GM21576 (cell line): ENCODE results near the gene NCOA1.

Source experiments
- ATAC-seq: cut with Tn5 transposase; IDR thresholded peaks from one replicate; pipeline ENCODE4 v1.9.1; 2021; ENCODE audit warnings: mild to moderate bottlenecking, moderate library complexity; ENCODE audit not compliant: unreplicated experiment

NCOA1 gene

GRCh38 chr2:24621779-24622538 lies 130.9 kb downstream of the NCOA1 start:
- no peak for ATAC-seq

- ATAC-seq: no peak
These were observed 132.5 kb downstream of the NCOA1 start for GRCh38 chr2:24623535-24623934.

DNA sequence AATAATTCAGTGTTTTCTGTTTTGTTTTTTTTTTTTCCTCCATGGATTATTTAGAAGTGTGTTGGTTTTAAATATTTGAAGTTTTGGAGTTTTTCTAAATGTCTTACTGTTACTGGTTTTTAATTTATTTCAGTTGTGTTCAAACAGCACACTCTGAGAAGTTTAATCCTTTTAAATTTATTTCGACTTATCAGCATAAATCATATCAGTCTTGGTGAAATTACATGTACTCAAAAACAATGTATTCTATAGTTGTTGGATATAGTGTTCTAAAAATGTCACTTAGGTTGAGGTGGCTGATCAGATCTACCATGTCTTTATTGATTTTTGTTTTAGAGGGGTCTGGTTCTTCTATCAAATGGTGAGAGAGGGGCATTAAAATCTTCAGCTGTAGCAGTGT lies 134.7 kb downstream of the NCOA1 start:
- ATAC-seq: no peak

DNA sequence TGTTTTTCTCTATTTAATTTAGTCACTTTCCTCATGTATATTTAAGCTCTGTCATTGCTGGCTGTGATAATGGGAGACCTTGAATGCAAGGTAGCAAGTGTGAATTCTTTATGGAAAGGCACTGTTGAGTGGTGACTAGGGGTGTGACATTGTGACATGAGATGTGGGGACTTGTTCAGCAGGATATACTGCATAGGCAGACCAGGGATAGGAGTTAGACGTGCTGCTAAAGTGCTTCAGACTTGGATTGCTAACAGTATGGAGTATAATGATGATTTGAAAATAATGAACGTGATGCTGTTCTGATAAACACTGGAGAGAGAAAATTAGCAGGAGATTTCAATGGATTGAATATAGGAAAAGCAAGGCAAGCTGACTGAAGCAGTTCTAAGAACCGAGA lies 135.1 kb downstream of the NCOA1 start:
- ATAC-seq: no peak

GRCh38 chr2:24628746-24629145 lies 137.7 kb downstream of the NCOA1 start:
- no peak for ATAC-seq

GRCh38 chr2:24632172-24632571 lies 141.1 kb downstream of the NCOA1 start:
- ATAC-seq: no peak

GRCh38 chr2:24635181-24635580 lies 144.1 kb downstream of the NCOA1 start:
- ATAC-seq: no peak

DNA sequence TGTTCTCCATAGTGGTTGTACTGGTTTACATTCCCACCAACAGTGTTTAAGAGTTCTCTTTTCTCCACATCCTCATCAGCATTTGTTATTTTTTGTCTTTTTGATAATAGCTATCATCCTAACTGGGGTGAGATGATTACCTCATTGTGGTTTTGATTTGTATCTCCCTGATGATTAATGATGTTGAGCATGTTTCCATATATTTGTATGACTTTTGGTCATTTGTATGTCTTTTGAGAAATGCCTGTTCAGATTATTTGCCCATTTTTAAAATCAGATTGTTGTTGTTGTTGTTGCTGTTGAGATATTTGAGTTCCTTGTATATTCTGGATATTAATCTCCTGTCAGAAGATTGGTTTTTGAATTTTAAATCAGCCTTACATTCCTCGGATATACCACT lies 147.5 kb downstream of the NCOA1 start:
- ATAC-seq: no peak

- ATAC-seq: no peak
These were observed 151.3 kb downstream of the NCOA1 start for GRCh38 chr2:24642351-24642750.

- no peak for ATAC-seq
These were observed 152.0 kb downstream of the NCOA1 start for GRCh38 chr2:24643051-24643450.

- no peak for ATAC-seq
These were observed 153.0 kb downstream of the NCOA1 start for GRCh38 chr2:24644032-24644431.

GRCh38 chr2:24650997-24651642 lies 160.1 kb downstream of the NCOA1 start:
- no peak for ATAC-seq

GRCh38 chr2:24651643-24652003 lies 160.6 kb downstream of the NCOA1 start:
- ATAC-seq: no peak

GRCh38 chr2:24652265-24653182 lies 161.5 kb downstream of the NCOA1 start:
- ATAC-seq: no peak

GRCh38 chr2:24657818-24658217 lies 166.8 kb downstream of the NCOA1 start:
- ATAC-seq: no peak

DNA sequence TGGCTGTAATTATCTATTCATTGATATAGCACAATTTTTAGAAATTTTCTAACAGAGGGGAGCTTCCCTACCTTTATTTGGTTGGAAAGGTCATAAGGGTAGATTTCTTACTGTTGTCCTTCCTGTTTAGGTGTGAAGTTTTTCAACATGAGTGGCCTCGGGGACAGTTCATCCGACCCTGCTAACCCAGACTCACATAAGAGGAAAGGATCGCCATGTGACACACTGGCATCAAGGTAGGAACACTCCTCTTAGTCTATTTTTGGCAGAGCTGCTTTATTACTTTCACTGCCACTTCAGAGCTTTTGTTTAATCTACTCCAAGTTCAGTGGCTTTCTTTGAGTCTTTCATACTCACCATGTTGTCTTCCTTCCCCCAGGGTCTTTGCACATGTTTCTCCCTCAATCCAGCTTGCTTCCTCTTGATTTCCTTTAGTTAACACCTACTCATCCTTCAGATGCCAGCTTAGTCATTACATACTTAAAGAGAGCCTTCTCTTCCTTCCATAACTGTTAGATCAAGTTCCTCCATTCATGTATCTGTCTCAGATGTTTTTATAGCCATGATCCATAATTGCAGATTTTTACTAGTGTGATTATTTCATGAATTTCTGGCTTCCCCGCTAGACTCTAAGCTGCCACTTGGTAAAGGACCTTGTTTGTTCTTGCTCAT lies 167.6 kb downstream of the NCOA1 start:
- no peak for ATAC-seq

GRCh38 chr2:24659862-24660261 lies 168.8 kb downstream of the NCOA1 start:
- ATAC-seq: no peak

DNA sequence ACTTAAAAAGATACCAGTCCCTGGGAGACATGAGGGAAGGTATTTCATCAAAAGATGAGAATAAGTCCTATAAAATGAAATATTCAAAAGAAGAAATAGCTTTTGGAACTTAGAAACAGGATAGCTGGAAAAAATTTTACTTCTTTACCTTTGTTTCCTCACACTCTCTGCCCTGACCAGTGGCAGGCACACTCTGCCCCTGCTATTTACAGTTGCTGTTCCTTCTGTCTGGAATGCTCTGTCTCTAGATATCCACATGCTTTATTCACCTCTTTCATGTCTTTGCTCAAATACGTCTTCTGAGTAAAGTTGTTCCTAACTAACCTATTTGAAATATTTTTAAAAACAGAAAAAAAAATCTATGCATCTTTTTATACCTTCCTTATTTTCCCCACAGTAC lies 176.5 kb downstream of the NCOA1 start:
- no peak for ATAC-seq

DNA sequence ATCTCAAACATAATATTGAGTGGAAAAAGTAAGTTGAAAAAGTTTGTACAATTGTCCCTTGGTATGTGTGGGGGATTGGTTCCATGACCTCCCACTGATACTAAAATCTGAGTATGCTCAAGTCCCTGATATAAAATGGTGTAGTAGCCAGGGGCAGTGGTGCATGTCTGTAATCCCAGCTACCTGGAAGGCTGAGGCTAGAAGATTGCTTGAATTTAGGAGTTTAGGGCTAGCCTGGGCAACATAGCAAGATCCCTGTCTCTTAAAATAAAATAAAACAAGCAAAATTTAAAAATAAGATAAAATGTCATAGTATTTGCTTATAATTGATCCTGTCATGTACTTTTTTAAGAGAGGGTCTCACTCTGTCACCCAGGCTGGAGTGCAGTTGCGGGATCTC lies 180.2 kb downstream of the NCOA1 start:
- ATAC-seq: no peak

- no peak for ATAC-seq
These were observed 181.5 kb downstream of the NCOA1 start for GRCh38 chr2:24672589-24672988.

GRCh38 chr2:24675338-24675737 lies 184.3 kb downstream of the NCOA1 start:
- no peak for ATAC-seq
